H1 (cell line): ENCODE data around the gene URB2. TPM values are rescaled to one million over a fixed set of nuclear protein-coding genes. Genes with fewer than 3 reads are reported as not detected.

Source experiments
- CBX8 ChIP-seq: fragments of 300-800, 300-1000 bp; sonication (generic); IDR thresholded peaks from 2 replicates; pipeline ENCODE4 v1.7.1; 2016; ENCODE audit warnings: low read depth, low read length, borderline replicate concordance
- CTBP2 ChIP-seq: IDR thresholded peaks from 2 replicates; pipeline ENCODE4 v1.7.0; 2011; ENCODE audit warnings: borderline replicate concordance, mild to moderate bottlenecking, moderate library complexity, mixed read lengths, low read length; ENCODE audit not compliant: insufficient read depth, insufficient read length
- HDAC2 ChIP-seq, 2 experiments: fragments of 300-600 bp in 1 of 2; sonication (generic) in 1 of 2; IDR thresholded peaks; 2 replicates each; pipeline ENCODE4 v1.6.1; 2011 to 2012; ENCODE audit warnings: low read depth in 2 of 2, low read length in 2 of 2, mild to moderate bottlenecking in 2 of 2, moderate library complexity in 2 of 2, borderline replicate concordance in 1 of 2, inconsistent platforms in 1 of 2
- RAD21 ChIP-seq, 2 experiments: IDR thresholded peaks in 1 of 2; conservative IDR thresholded peaks in 1 of 2; 2 replicates each; pipeline ENCODE4 v1.6.1; 2011; ENCODE audit warnings: low read depth in 2 of 2, low read length in 2 of 2, improper control_type of control experiment in 1 of 2, inconsistent platforms in 1 of 2, mild to moderate bottlenecking in 1 of 2, moderate library complexity in 1 of 2
- SIRT6 ChIP-seq: IDR thresholded peaks from one replicate; pipeline ENCODE4 v1.7.1; 2012; ENCODE audit warnings: low read length, inconsistent platforms
- SP1 ChIP-seq: IDR thresholded peaks from 2 replicates; pipeline ENCODE4 v1.6.1; 2011; ENCODE audit warnings: low read depth, low read length
- TCF12 ChIP-seq: IDR thresholded peaks from 2 replicates; pipeline ENCODE4 v1.6.1; 2011; ENCODE audit warnings: low read depth, mild to moderate bottlenecking, low read length
- polyA plus RNA-seq, 7 experiments: library from polyadenylated mRNA; depleted of rRNA in 3 of 7; stranded (reverse) in 5 of 7; unstranded in 2 of 7; fragments of >200 nt in 5 of 7; fragments of 200-250 nt in 2 of 7; gene quantifications; 1 replicate in 5 of 7; 2 replicates in 1 of 7; 4 replicates in 1 of 7; pipeline versions ENCODE4 v1.2.1 to v1.2.3, GENCODE V29; 2011 to 2013; ENCODE audit warnings: missing spikeins in 2 of 7, mixed read lengths in 2 of 7
- total RNA-seq: library from RNA; stranded (reverse); fragmentation: NEBNext Ultra II Directional; extraction: Animal tissue kit (Norgen Biotek cat#: 25700); gene quantifications from 2 replicates; pipeline ENCODE4 v1.2.1, GENCODE V29; 2021

Gene URB2
- total and polyA plus RNA-seq, 2 of the 8 experiments (the other 6 are each of a cell fraction or from before 2014, with no cell fraction given): 13.7 to 33.0 TPM

DNA sequence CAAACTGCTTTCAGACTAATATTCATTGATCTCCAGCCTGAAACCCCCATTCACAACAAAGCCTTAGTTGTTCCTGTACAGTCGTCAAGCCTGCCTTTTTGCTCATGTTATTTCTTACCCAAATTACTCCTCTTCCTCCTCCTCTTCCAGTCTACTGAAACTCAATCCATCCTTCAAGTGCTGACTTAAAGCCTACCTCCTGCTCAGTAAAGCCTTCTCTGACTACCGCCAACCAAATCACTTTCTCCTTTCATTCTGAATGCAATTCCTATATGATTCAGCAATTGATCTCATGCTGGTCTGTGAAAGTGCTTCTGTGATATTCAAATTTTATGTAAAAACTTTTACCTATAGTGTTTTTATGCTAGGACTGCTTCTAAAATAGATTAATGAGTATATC lies 18.7 kb upstream of the URB2 start (continued):
- no peak for TF ChIP-seq TCF12
- TF ChIP-seq SIRT6: no peak
- TF ChIP-seq SP1: no peak
- no peak for TF ChIP-seq CBX8
- TF ChIP-seq HDAC2 (IDR thresholded peaks at IDR 0.05; ENCODE audit: borderline replicate concordance in 1 of 2, low read depth in 2 of 2, low read length in 2 of 2): no peak
- no peak for TF ChIP-seq RAD21 (IDR thresholded peaks at IDR 0.05 in 1 of 2, conservative IDR thresholded peaks at IDR 0.05 in 1 of 2; ENCODE audit: low read depth in 2 of 2, low read length in 2 of 2)
- TF ChIP-seq CTBP2: no peak
